Tibial nerve (tissue), 4 donors: ENCODE data around the gene RPL13.

Experiments
- CTCF ChIP-seq, 5 experiments: fragments of 200-600 bp in 3 of 5; fragments of 450-650 bp in 2 of 5; sonication (generic) in 3 of 5; IDR thresholded peaks; one replicate each; pipeline ENCODE4 v1.5.1; 2016 to 2019; ENCODE audit warnings: antibody characterized with exemption in 5 of 5, mild to moderate bottlenecking in 3 of 5, moderate library complexity in 2 of 5
- EP300 ChIP-seq, 2 donors: sonication (generic); formaldehyde crosslinking; IDR thresholded peaks; one replicate each; pipeline ENCODE4 v1.6.1; 2017; ENCODE audit warnings: antibody characterized with exemption in 2 of 2, mild to moderate bottlenecking in 1 of 2

GRCh38 chr16:89599451-89599858 lies 39.0 kb downstream of the RPL13 start:
- no peak for TF ChIP-seq EP300 (IDR thresholded peaks at IDR 0.05)
- peak in 1 of 5 experiments; percentile 12 for TF ChIP-seq CTCF (IDR thresholded peaks at IDR 0.05)
